Measurements from ENCODE around the gene PCTP.

DNA sequence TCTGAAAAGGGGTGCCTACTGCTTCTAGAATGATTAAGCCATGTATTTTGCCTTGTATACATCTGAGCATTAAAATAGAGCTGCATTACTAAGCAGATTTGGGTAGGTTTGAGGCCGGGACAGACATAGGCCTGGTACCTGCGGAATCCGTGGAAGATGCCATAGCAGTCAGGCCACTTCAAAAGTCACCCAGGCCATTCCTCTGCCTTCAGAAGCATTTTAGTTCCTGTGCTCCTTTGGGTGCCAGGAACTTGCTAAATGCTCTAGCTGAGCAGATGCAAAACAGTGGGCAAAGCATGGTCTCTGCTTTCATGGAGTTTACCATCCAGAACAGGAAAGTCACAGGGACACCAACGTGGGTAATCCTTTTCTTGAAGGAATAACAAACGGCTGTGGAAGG lies 22.5 kb upstream of the PCTP start:
- no peak for TF ChIP-seq POLR2A (IDR thresholded peaks at IDR 0.05)
- TF ChIP-seq, protein P1, sequence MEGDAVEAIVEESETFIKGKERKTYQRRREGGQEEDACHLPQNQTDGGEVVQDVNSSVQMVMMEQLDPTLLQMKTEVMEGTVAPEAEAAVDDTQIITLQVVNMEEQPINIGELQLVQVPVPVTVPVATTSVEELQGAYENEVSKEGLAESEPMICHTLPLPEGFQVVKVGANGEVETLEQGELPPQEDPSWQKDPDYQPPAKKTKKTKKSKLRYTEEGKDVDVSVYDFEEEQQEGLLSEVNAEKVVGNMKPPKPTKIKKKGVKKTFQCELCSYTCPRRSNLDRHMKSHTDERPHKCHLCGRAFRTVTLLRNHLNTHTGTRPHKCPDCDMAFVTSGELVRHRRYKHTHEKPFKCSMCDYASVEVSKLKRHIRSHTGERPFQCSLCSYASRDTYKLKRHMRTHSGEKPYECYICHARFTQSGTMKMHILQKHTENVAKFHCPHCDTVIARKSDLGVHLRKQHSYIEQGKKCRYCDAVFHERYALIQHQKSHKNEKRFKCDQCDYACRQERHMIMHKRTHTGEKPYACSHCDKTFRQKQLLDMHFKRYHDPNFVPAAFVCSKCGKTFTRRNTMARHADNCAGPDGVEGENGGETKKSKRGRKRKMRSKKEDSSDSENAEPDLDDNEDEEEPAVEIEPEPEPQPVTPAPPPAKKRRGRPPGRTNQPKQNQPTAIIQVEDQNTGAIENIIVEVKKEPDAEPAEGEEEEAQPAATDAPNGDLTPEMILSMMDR (IDR thresholded peaks at IDR 0.05): no peak

Data from vagina (tissue), 2 donors.